ENCODE results near the gene MAP3K19.

- TF ChIP-seq POLR2A (IDR thresholded peaks at IDR 0.05), result peak in 2 of 3 donors; percentile 9 to 18
- no peak for TF ChIP-seq CTCF (IDR thresholded peaks at IDR 0.05)
Observed at GRCh38 chr2:134932864-134933526, 114.3 kb downstream of the MAP3K19 start.
